ENCODE measurements around the gene COL6A2. TPM values are rescaled to one million over a fixed set of nuclear protein-coding genes. Genes with fewer than 3 reads are reported as not detected.

COL6A2 gene
- total and polyA plus RNA-seq, 2 experiments from 2014 or later, result 509 to 832 TPM

DNA sequence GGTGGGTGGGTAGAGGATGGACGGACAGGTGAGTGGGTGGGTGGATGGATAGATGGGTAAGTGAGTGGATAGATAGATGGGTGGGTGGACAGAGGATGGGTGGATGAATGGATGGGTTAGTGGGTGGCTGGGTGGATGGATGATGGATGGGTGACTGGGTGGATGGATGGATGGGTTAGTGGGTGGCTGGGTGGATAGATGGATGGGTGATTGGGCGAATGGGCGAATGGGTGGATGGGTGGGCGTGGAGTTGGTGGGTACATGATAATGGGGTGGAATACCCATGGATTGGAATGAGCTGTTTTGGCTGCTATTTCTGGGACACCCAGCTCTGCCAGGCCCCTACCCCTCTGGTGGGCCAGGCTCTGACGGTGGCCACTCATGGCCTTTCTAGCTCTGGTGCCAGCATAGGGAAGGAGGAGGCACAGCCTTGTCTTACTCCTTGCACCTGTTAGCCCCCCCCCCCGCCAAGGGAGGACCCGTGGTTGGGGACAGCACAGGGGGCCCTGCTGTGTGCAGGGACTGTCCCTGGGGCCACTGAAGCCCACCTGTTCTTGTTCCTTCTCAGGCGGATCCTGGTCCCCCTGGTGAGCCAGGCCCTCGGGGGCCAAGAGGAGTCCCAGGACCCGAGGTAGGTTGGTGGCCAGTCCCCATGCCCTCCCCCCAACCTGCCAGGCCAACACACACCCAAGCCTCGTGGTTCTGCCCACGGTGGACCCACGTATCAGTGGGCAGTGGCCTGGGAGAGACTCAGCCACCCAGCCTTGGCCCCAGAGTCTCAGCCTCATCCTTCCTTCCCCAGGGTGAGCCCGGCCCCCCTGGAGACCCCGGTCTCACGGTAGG, 26.4 kb downstream of the COL6A2 start:
- DNase-seq (ENCODE audit: low spot score), result no peak
- no peaks in the 10 kb centered on the region for H4K20me1 ChIP-seq (ENCODE audit: insufficient read depth, poor library complexity, severe bottlenecking)

DNA sequence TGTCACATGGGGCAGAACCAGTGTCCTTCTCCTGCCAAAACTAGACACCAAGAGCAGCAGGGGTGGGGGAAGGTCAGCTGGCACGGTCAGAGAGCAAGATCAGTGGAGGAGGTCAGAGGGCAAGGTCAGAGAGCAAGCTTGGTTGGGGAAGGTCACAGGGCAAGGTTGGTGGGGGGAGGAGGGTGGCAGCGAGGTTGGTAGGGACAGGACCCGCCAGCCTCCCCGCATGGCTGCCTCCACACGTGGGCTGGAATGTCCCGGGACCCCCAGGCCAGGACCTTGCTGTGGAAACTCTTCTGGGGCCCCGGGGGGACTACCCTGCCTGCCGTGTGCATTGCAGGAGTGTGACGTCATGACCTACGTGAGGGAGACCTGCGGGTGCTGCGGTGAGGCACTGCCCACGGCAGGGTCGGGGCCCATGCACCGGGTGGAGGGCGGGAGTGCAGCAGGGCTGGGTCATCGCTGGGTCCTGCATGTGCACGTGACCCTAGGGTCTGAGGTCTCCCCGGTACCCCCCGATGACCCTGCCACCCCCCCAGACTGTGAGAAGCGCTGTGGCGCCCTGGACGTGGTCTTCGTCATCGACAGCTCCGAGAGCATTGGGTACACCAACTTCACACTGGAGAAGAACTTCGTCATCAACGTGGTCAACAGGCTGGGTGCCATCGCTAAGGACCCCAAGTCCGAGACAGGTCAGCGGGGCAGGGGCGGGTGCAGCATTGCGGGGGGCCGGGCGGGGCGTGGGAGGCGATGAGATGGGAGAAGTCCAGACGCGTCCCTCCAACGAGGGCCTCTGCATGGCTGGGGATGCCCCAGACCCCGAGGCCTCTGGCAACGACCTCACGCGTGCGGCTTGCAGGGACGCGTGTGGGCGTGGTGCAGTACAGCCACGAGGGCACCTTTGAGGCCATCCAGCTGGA, 27.3 kb downstream of the COL6A2 start:
- Histone ChIP-seq H3K79me2 (no peaks in the 10 kb centered on the region), H4K20me1 (ENCODE audit: insufficient read depth, poor library complexity, severe bottlenecking) (no peaks in the 10 kb centered on the region), H3K27ac (no peak overlapping the region), H3K4me1 (ENCODE audit: insufficient read depth) (peaks cover 8% of the 10 kb centered on the region), H3K36me3 (replicated peaks; ENCODE audit: insufficient read depth, low read depth) (no peaks in the 10 kb centered on the region), H3K27me3 (no peaks in the 10 kb centered on the region), H3K4me2 (no peak overlapping the region), H3K9me3 (ENCODE audit: low read depth) (no peaks in the 10 kb centered on the region), H3K4me3 (no peak overlapping the region), H3K9me2 (replicated peaks; ENCODE audit: insufficient read depth) (no peaks in the 10 kb centered on the region), H2AFZ (no peak overlapping the region)
- TF ChIP-seq EZH2 (IDR thresholded peaks at IDR 0.05; ENCODE audit: borderline replicate concordance) (no peak), EZH2phosphoT487 (IDR thresholded peaks at IDR 0.05; ENCODE audit: low read depth, severe bottlenecking, unreplicated experiment) (no peak)
- TF ChIP-seq, protein P1, sequence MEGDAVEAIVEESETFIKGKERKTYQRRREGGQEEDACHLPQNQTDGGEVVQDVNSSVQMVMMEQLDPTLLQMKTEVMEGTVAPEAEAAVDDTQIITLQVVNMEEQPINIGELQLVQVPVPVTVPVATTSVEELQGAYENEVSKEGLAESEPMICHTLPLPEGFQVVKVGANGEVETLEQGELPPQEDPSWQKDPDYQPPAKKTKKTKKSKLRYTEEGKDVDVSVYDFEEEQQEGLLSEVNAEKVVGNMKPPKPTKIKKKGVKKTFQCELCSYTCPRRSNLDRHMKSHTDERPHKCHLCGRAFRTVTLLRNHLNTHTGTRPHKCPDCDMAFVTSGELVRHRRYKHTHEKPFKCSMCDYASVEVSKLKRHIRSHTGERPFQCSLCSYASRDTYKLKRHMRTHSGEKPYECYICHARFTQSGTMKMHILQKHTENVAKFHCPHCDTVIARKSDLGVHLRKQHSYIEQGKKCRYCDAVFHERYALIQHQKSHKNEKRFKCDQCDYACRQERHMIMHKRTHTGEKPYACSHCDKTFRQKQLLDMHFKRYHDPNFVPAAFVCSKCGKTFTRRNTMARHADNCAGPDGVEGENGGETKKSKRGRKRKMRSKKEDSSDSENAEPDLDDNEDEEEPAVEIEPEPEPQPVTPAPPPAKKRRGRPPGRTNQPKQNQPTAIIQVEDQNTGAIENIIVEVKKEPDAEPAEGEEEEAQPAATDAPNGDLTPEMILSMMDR (IDR thresholded peaks at IDR 0.05; ENCODE audit: poor library complexity), result no peak
- DNase-seq (ENCODE audit: low spot score), result no peak
- 92% methylated on average over 32 of the region's 49 CpGs for WGBS (ENCODE audit: low lambda C conversion rate, missing lambda C conversion rate)

More for the DNA sequence above, 26.4 kb downstream of the COL6A2 start:
- Histone ChIP-seq H3K9me2 (replicated peaks; ENCODE audit: insufficient read depth) (no peaks in the 10 kb centered on the region), H3K4me2 (no peak overlapping the region), H3K9me3 (ENCODE audit: low read depth) (no peaks in the 10 kb centered on the region), H3K36me3 (replicated peaks; ENCODE audit: insufficient read depth, low read depth) (no peaks in the 10 kb centered on the region), H2AFZ (no peak overlapping the region), H3K4me3 (no peak overlapping the region), H3K4me1 (ENCODE audit: insufficient read depth) (peaks cover 8% of the 10 kb centered on the region), H3K79me2 (no peaks in the 10 kb centered on the region), H3K27me3 (no peaks in the 10 kb centered on the region), H3K27ac (no peak overlapping the region)
- 96% methylated on average over 16 of the region's 16 CpGs for WGBS (ENCODE audit: low lambda C conversion rate, missing lambda C conversion rate)
- no peak for TF ChIP-seq EZH2 (IDR thresholded peaks at IDR 0.05; ENCODE audit: borderline replicate concordance)
- TF ChIP-seq, protein P1 (IDR thresholded peaks at IDR 0.05; ENCODE audit: poor library complexity), result no peak
- no peak for TF ChIP-seq EZH2phosphoT487 (IDR thresholded peaks at IDR 0.05; ENCODE audit: low read depth, severe bottlenecking, unreplicated experiment)

DNA sequence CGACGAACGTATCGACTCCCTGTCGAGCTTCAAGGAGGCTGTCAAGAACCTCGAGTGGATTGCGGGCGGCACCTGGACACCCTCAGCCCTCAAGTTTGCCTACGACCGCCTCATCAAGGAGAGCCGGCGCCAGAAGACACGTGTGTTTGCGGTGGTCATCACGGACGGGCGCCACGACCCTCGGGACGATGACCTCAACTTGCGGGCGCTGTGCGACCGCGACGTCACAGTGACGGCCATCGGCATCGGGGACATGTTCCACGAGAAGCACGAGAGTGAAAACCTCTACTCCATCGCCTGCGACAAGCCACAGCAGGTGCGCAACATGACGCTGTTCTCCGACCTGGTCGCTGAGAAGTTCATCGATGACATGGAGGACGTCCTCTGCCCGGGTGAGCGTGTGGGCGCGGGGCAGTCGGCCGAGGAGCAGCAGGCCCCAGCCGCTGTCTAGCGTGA, 28.0 kb downstream of the COL6A2 start:
- H3K4me1 ChIP-seq (ENCODE audit: insufficient read depth), result peaks cover 8% of the 10 kb centered on the region
- TF ChIP-seq EZH2phosphoT487 (IDR thresholded peaks at IDR 0.05; ENCODE audit: low read depth, severe bottlenecking, unreplicated experiment) (no peak), EZH2 (IDR thresholded peaks at IDR 0.05; ENCODE audit: borderline replicate concordance) (no peak)
- TF ChIP-seq, protein P1 (IDR thresholded peaks at IDR 0.05; ENCODE audit: poor library complexity), result no peak
- 94% methylated on average over 43 of the region's 47 CpGs for WGBS (ENCODE audit: low lambda C conversion rate, missing lambda C conversion rate)
- no peak overlapping the region for H3K27ac ChIP-seq
- no peak overlapping the region for H3K4me3 ChIP-seq
- H2AFZ ChIP-seq, result no peak overlapping the region
- no peaks in the 10 kb centered on the region for H3K36me3 ChIP-seq (replicated peaks; ENCODE audit: insufficient read depth, low read depth)
- DNase-seq (ENCODE audit: low spot score), result no peak
- H3K4me2 ChIP-seq, result no peak overlapping the region
- H3K9me2 ChIP-seq (replicated peaks; ENCODE audit: insufficient read depth), result no peaks in the 10 kb centered on the region
- no peaks in the 10 kb centered on the region for H3K79me2 ChIP-seq
- H3K9me3 ChIP-seq (ENCODE audit: low read depth), result no peaks in the 10 kb centered on the region
- H4K20me1 ChIP-seq (ENCODE audit: insufficient read depth, poor library complexity, severe bottlenecking), result no peaks in the 10 kb centered on the region
- H3K27me3 ChIP-seq, result no peaks in the 10 kb centered on the region
